HCT116 (cell line): ENCODE measurements around the gene JAM3. TPM values are rescaled to one million over a fixed set of nuclear protein-coding genes. Genes with fewer than 3 reads are reported as not detected.

ENCODE experiments used
- ATAC-seq: fragments of 200-7000 bp; cut with Tn5 transposase; 2 replicates; pipeline ENCODE4 v1.9.1; 2020; ENCODE audit warnings: mild to moderate bottlenecking, moderate library complexity
- BruUV-seq: library from RNA; stranded (reverse); fragments of 400-500 nt; replicated peaks from 2 replicates; lab custom pipeline; 2021; lab: Mats Ljungman, UMichigan
- CTCF ChIA-PET: fragments of 300-600 bp; sonication (Branson Sonifier 250); formaldehyde crosslinking; loops from one replicate; lab custom pipeline; 2021; ENCODE audit warnings: antibody characterized with exemption; lab: Charles Lee
- POLR2A ChIA-PET: fragments of 300-600, 350-600 bp; sonication (Branson Sonifier 250); formaldehyde crosslinking; loops from one replicate; lab custom pipeline; 2021; ENCODE audit warnings: antibody characterized with exemption; lab: Charles Lee
- RAD21 ChIA-PET, 2 experiments: fragments of 300-600 bp; sonication (Branson Sonifier 250); formaldehyde crosslinking; loops; one replicate each; lab custom pipeline; 2023; ENCODE audit warnings: low total read pairs in 2 of 2; ENCODE audit not compliant: uncharacterized antibody in 2 of 2, unreplicated experiment in 2 of 2, low non-redundant PET in 1 of 2; lab: Charles Lee
- DNase-seq: peaks from one replicate; pipeline ENCODE4 v3.0.0-alpha.2; 2010; ENCODE audit warnings: low read depth, low spot score
- H2AFZ ChIP-seq: fragments of 200-600 bp; shearing (Covaris generic), sonication (generic); 2 replicates; pipeline ENCODE4 v1.6.1; 2017; ENCODE audit warnings: low read depth, mixed run types, mixed read lengths, antibody characterized with exemption, low read length; ENCODE audit not compliant: poor library complexity, severe bottlenecking
- H3K27ac ChIP-seq: 2 replicates; pipeline ENCODE4 v1.5.1; 2012; ENCODE audit warnings: low read depth, low read length
- H3K27me3 ChIP-seq: fragments of 200-600 bp; sonication (generic); 2 replicates; pipeline ENCODE4 v1.6.1; 2016; ENCODE audit warnings: mixed run types, low read length, mixed read lengths; ENCODE audit not compliant: insufficient read depth
- H3K36me3 ChIP-seq, 2 experiments: fragments of 200-500 bp in 1 of 2; fragments of 200-600 bp in 1 of 2; sonication (Bioruptor generic) in 1 of 2; sonication (generic) in 1 of 2; 2 replicates each; pipeline versions ENCODE4 v1.5.1 to v1.6.1; 2014 to 2016; ENCODE audit warnings: low read length in 2 of 2, inconsistent platforms in 1 of 2, mixed read lengths in 1 of 2, mixed run types in 1 of 2; ENCODE audit not compliant: insufficient read depth in 2 of 2, control insufficient read depth in 1 of 2
- H3K4me1 ChIP-seq, 2 experiments: fragments of 200-600 bp in 1 of 2; sonication (generic) in 1 of 2; 2 replicates each; pipeline versions ENCODE4 v1.5.1 to v1.6.1; 2012 to 2017; ENCODE audit warnings: low read length in 2 of 2, inconsistent platforms in 1 of 2, mild to moderate bottlenecking in 1 of 2, mixed read lengths in 1 of 2, mixed run types in 1 of 2, moderate library complexity in 1 of 2; ENCODE audit not compliant: insufficient read depth in 2 of 2, control insufficient read depth in 1 of 2
- H3K4me2 ChIP-seq: fragments of 200-600 bp; sonication (generic); 2 replicates; pipeline ENCODE4 v1.6.1; 2017; ENCODE audit warnings: mixed run types, low read length, mixed read lengths
- H3K4me3 ChIP-seq, 2 experiments: fragments of 200-600 bp in 1 of 2; sonication (generic) in 1 of 2; replicated peaks in 1 of 2; 2 replicates each; pipeline ENCODE4 v1.5.1; 2011 to 2016; ENCODE audit warnings: low read length in 2 of 2, control low read depth in 1 of 2, low read depth in 1 of 2, mild to moderate bottlenecking in 1 of 2, mixed read lengths in 1 of 2, mixed run types in 1 of 2
- H3K79me2 ChIP-seq: fragments of 200-600 bp; sonication (generic); 2 replicates; pipeline ENCODE4 v1.6.1; 2017; ENCODE audit warnings: mild to moderate bottlenecking, mixed run types, low read length, moderate library complexity, mixed read lengths; ENCODE audit not compliant: insufficient read depth
- H3K9ac ChIP-seq: fragments of 200-600 bp; sonication (generic); 2 replicates; pipeline ENCODE4 v1.6.1; 2016; ENCODE audit warnings: low read length, mixed read lengths
- H3K9me2 ChIP-seq: fragments of 200-600 bp; sonication (generic), shearing (Covaris generic); 2 replicates; pipeline ENCODE4 v1.6.1; 2017; ENCODE audit warnings: mixed run types, mild to moderate bottlenecking, moderate library complexity; ENCODE audit not compliant: insufficient read depth
- H3K9me3 ChIP-seq, 2 experiments: fragments of 200-500 bp in 1 of 2; fragments of 200-600 bp in 1 of 2; sonication (Bioruptor generic) in 1 of 2; sonication (generic) in 1 of 2; 2 replicates each; pipeline ENCODE4 v1.6.1; 2014 to 2017; ENCODE audit warnings: low read length in 2 of 2, mixed read lengths in 2 of 2, inconsistent platforms in 1 of 2, low read depth in 1 of 2, mild to moderate bottlenecking in 1 of 2, mixed run types in 1 of 2, moderate library complexity in 1 of 2; ENCODE audit not compliant: control insufficient read depth in 1 of 2, insufficient read depth in 1 of 2
- H4K20me1 ChIP-seq: fragments of 200-600 bp; sonication (generic), shearing (Covaris generic); 2 replicates; pipeline ENCODE4 v1.6.1; 2017; ENCODE audit warnings: mixed run types, mild to moderate bottlenecking, moderate library complexity; ENCODE audit not compliant: insufficient read depth
- CEBPB ChIP-seq: IDR thresholded peaks from 2 replicates; pipeline ENCODE4 v1.6.1; 2012; ENCODE audit warnings: low read depth
- EZH2 ChIP-seq: fragments of 200-600 bp; sonication (generic); IDR thresholded peaks from 2 replicates; pipeline ENCODE4 v1.6.1; 2017; ENCODE audit warnings: antibody characterized with exemption, mixed run types
- JUND ChIP-seq: IDR thresholded peaks from 2 replicates; pipeline ENCODE4 v1.6.1; 2012
- POLR2AphosphoS5 ChIP-seq: IDR thresholded peaks from 2 replicates; pipeline ENCODE4 v1.6.1; 2011; ENCODE audit warnings: mild to moderate bottlenecking, low read depth, low read length, moderate library complexity
- RAD21 ChIP-seq: IDR thresholded peaks from 2 replicates; pipeline ENCODE4 v1.6.1; 2012; ENCODE audit warnings: low read depth, mild to moderate bottlenecking
- SIN3A ChIP-seq: IDR thresholded peaks from 2 replicates; pipeline ENCODE4 v1.6.1; 2012; ENCODE audit warnings: low read depth
- SP1 ChIP-seq: IDR thresholded peaks from 2 replicates; pipeline ENCODE4 v1.6.1; 2012; ENCODE audit warnings: low read depth
- YY1 ChIP-seq: IDR thresholded peaks from 2 replicates; pipeline ENCODE4 v1.6.1; 2011; ENCODE audit warnings: low read length, low read depth, moderate library complexity, mild to moderate bottlenecking; ENCODE audit not compliant: insufficient replicate concordance; ENCODE audit errors: extremely low read depth
- ZFX ChIP-seq: fragments of 450-650 bp; IDR thresholded peaks from 2 replicates; pipeline ENCODE4 v1.6.1; 2017
- ZNF274 ChIP-seq: fragments of 200-500 bp; sonication (Bioruptor generic); IDR thresholded peaks from 2 replicates; pipeline ENCODE4 v1.6.1; 2014; ENCODE audit warnings: mild to moderate bottlenecking, low read depth, low read length, inconsistent platforms
- intact Hi-C: fragments of 100-400 bp; cut with micrococcal nuclease; formaldehyde crosslinking; loops from 2 replicates; pipeline ENCODE4 v1.10.0; 2022
- total RNA-seq: library from RNA; stranded (reverse); gene quantifications from one replicate; pipeline ENCODE4 v1.2.1, GENCODE V29; 2021; ENCODE audit not compliant: unreplicated experiment
- TF ChIP-seq, protein P1 (sequence below): IDR thresholded peaks from 2 replicates; pipeline ENCODE4 v1.6.1; 2012; ENCODE audit warnings: low read depth
- TF ChIP-seq, protein P2 (sequence below): IDR thresholded peaks from 2 replicates; pipeline ENCODE4 v1.6.1; 2012

Gene JAM3
- total RNA-seq, 1 experiment from 2014 or later: 0.25 TPM

DNA sequence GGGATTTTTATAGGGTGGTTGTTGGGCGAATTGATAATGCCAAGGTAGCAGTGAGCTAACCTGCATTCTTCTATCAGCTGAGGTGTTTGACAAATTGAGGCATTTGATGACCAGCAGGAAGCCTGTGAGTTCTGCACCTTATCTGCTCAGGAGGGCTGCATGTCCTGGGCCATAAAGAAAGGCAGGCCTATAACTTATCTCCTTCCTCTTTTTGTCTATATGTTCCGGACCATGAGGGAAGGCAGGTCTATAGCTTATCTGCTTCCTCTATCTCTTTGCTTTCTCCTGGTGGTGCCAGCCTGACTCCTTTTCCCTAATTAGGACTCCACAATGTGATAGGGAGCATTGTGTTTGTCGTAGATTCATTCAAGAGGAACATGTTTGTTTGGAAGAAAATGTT is 8.6 kb upstream of the JAM3 start:
- ChIA-PET CTCF (interaction anchor here (1.6 kb wide), 1 partner anchor 10 kb away, joined by 6 read pairs; no protein-coding TSS in a partner anchor), RAD21 (no interaction called here), POLR2A (interaction anchor here (0.6 kb wide), 1 partner anchor 112 kb away, joined by 3 read pairs; no protein-coding TSS in a partner anchor)
- Histone ChIP-seq H2AFZ (no peak overlapping the region), H3K9me2 (no peaks in the 10 kb centered on the region), H3K27me3 (peaks cover 26% of the 10 kb centered on the region), H4K20me1 (no peaks in the 10 kb centered on the region), H3K36me3 (no peaks in the 10 kb centered on the region), H3K79me2 (no peaks in the 10 kb centered on the region), H3K9ac (no peak overlapping the region), H3K27ac (no peak overlapping the region), H3K9me3 (no peaks in the 10 kb centered on the region), H3K4me2 (no peak overlapping the region), H3K4me3 (no peak overlapping the region), H3K4me1 (no peaks in the 10 kb centered on the region)
- intact Hi-C loops: no loop called here
- BruUV-seq: no TSS peak
- TF ChIP-seq POLR2AphosphoS5: no peak
- TF ChIP-seq RAD21: no peak
- no peak for TF ChIP-seq ZNF274
- TF ChIP-seq, protein P1, sequence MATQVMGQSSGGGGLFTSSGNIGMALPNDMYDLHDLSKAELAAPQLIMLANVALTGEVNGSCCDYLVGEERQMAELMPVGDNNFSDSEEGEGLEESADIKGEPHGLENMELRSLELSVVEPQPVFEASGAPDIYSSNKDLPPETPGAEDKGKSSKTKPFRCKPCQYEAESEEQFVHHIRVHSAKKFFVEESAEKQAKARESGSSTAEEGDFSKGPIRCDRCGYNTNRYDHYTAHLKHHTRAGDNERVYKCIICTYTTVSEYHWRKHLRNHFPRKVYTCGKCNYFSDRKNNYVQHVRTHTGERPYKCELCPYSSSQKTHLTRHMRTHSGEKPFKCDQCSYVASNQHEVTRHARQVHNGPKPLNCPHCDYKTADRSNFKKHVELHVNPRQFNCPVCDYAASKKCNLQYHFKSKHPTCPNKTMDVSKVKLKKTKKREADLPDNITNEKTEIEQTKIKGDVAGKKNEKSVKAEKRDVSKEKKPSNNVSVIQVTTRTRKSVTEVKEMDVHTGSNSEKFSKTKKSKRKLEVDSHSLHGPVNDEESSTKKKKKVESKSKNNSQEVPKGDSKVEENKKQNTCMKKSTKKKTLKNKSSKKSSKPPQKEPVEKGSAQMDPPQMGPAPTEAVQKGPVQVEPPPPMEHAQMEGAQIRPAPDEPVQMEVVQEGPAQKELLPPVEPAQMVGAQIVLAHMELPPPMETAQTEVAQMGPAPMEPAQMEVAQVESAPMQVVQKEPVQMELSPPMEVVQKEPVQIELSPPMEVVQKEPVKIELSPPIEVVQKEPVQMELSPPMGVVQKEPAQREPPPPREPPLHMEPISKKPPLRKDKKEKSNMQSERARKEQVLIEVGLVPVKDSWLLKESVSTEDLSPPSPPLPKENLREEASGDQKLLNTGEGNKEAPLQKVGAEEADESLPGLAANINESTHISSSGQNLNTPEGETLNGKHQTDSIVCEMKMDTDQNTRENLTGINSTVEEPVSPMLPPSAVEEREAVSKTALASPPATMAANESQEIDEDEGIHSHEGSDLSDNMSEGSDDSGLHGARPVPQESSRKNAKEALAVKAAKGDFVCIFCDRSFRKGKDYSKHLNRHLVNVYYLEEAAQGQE: no peak
- no peak for TF ChIP-seq SP1
- TF ChIP-seq ZFX: no peak
- no peak for TF ChIP-seq JUND
- TF ChIP-seq SIN3A: no peak
- no peak for TF ChIP-seq CEBPB
- TF ChIP-seq EZH2: no peak
- TF ChIP-seq, protein P2, sequence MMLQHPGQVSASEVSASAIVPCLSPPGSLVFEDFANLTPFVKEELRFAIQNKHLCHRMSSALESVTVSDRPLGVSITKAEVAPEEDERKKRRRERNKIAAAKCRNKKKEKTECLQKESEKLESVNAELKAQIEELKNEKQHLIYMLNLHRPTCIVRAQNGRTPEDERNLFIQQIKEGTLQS: no peak
- no peak for TF ChIP-seq YY1
- DNase-seq (no peak), ATAC-seq (no peak)
